ENCODE results near the gene MOB3B. TPM values are rescaled to one million over a fixed set of nuclear protein-coding genes. Genes with fewer than 3 reads are reported as not detected.

MOB3B gene
- total RNA-seq, 1 experiment from 2014 or later, result 0.19 TPM

DNA sequence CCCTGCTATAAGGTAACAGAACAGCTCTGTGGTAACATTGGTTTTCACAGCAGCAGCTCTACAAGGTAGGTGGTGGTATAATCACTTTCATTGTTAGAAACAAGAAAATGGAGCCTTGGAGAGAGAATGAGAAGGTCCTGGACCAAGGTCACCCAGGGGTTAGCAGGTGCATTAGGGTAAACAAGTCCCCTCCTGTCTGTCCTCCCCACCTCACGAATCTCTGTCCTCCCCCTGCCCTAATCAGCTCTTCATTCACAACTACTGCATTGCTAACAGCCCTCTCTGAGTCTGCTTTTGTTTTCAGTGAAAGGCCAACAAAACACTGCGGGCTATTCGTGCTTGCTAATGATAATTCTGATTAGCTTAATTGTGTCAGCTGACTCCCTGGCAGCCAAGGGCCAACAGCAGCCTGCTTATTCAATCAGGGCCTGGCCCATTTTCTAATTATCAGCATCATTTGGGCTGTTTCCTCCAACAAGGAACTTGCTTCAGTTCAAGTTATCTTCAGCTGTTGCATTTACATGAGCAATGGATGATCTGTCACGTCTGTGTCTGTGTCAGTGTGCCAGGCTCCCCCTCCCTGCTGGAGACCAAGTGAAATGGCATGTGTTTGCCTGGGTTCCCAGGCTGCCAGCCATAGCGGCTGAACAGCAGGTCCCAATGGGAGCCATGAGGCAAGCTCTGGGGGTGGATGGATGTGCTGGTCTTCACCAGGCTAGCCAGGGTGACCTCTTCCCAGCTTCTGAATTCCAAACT lies 176.0 kb downstream of the MOB3B start:
- CTCF ChIA-PET, result no interaction called here
- intact Hi-C loops (cut with micrococcal nuclease; ENCODE audit: unreplicated experiment), result no loop called here
- no TSS peak for BruUV-seq (replicated peaks)
- no peak for DNase-seq (ENCODE audit: low spot score)
- no peaks in the 10 kb centered on the region for H3K4me1 ChIP-seq (ENCODE audit: insufficient read depth, low read length, poor library complexity, severe bottlenecking)
- H3K27me3 ChIP-seq (replicated peaks; ENCODE audit: insufficient read depth, low read depth, low read length, poor library complexity), result no peaks in the 10 kb centered on the region
- no peak overlapping the region for H3K27ac ChIP-seq (ENCODE audit: low read depth, low read length, poor library complexity, severe bottlenecking)
- no peak for TF ChIP-seq EZH2 (IDR thresholded peaks at IDR 0.05; ENCODE audit: borderline replicate concordance, low read depth, low read length, poor library complexity, severe bottlenecking)
- TF ChIP-seq, protein P1, sequence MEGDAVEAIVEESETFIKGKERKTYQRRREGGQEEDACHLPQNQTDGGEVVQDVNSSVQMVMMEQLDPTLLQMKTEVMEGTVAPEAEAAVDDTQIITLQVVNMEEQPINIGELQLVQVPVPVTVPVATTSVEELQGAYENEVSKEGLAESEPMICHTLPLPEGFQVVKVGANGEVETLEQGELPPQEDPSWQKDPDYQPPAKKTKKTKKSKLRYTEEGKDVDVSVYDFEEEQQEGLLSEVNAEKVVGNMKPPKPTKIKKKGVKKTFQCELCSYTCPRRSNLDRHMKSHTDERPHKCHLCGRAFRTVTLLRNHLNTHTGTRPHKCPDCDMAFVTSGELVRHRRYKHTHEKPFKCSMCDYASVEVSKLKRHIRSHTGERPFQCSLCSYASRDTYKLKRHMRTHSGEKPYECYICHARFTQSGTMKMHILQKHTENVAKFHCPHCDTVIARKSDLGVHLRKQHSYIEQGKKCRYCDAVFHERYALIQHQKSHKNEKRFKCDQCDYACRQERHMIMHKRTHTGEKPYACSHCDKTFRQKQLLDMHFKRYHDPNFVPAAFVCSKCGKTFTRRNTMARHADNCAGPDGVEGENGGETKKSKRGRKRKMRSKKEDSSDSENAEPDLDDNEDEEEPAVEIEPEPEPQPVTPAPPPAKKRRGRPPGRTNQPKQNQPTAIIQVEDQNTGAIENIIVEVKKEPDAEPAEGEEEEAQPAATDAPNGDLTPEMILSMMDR (conservative IDR thresholded peaks at IDR 0.05; ENCODE audit: low read depth, low read length), result no peak
- no peaks in the 10 kb centered on the region for H3K36me3 ChIP-seq (ENCODE audit: insufficient read depth, low read length, poor library complexity, severe bottlenecking)
- H3K4me3 ChIP-seq (ENCODE audit: low read depth, low read length, poor library complexity, severe bottlenecking), result no peak overlapping the region
- POLR2A ChIA-PET (ENCODE audit: low non-redundant PET), result no interaction called here
- no peaks in the 10 kb centered on the region for H3K9me3 ChIP-seq (ENCODE audit: low read depth, low read length, poor library complexity, severe bottlenecking)

DNA sequence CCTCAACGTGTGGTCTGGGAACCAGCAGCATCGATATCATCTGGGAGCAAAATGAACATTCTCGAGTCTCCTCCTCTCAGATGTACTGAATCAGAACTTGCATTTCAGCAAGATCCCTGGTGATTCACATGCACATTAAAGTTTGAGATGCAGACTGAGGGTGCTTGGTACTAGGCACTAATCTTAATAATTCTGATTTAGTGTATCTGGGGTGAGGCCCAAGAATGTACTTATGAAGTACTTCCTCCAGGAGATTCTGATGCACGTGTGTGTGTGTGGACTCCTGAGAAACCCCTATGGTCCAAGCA lies 176.5 kb downstream of the MOB3B start:
- BruUV-seq (replicated peaks), result no TSS peak
- POLR2A ChIA-PET (ENCODE audit: low non-redundant PET), result no interaction called here
- no peak for TF ChIP-seq EZH2 (IDR thresholded peaks at IDR 0.05; ENCODE audit: borderline replicate concordance, low read depth, low read length, poor library complexity, severe bottlenecking)
- TF ChIP-seq, protein P1 (conservative IDR thresholded peaks at IDR 0.05; ENCODE audit: low read depth, low read length), result no peak
- no peaks in the 10 kb centered on the region for H3K4me1 ChIP-seq (ENCODE audit: insufficient read depth, low read length, poor library complexity, severe bottlenecking)
- no peak overlapping the region for H3K27ac ChIP-seq (ENCODE audit: low read depth, low read length, poor library complexity, severe bottlenecking)
- no peaks in the 10 kb centered on the region for H3K9me3 ChIP-seq (ENCODE audit: low read depth, low read length, poor library complexity, severe bottlenecking)
- no peak for DNase-seq (ENCODE audit: low spot score)
- intact Hi-C loops (cut with micrococcal nuclease; ENCODE audit: unreplicated experiment), result no loop called here
- H3K27me3 ChIP-seq (replicated peaks; ENCODE audit: insufficient read depth, low read depth, low read length, poor library complexity), result no peaks in the 10 kb centered on the region
- no peaks in the 10 kb centered on the region for H3K36me3 ChIP-seq (ENCODE audit: insufficient read depth, low read length, poor library complexity, severe bottlenecking)
- no peak overlapping the region for H3K4me3 ChIP-seq (ENCODE audit: low read depth, low read length, poor library complexity, severe bottlenecking)
- CTCF ChIA-PET, result no interaction called here

DNA sequence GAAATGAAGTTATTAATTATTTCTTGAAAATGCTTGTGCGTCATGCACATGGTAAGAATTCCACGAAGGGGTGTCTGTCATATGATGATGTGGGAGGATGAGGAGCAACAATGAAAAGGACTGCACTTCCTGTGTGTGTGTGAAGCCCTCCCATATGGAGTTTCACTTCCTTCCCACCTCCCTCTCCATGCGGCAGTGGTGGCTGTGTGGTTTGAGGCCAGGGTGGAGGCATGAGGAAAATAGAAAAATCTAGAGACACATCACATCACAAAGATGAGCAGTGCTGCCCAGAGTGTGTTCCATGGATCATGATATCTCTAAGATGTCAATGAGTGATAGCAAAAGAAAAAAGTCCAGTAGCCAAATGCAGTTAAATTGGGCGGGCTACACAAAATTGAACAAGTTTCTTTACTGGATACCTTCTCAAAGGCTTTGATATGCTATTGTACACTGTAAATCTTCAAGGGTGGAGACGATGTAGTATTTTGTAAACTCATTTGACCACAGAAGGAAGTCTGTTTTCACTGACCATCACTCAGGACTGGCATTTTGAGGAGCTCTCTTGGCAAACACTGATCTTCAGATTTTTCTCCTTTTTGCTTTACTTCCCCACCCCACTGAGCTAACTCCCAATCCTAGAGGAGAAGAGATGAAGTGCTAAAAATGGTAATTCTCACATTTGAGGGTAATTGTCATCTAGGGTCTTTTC lies 177.0 kb downstream of the MOB3B start:
- intact Hi-C loops (cut with micrococcal nuclease; ENCODE audit: unreplicated experiment), result no loop called here
- ChIA-PET CTCF (no interaction called here), POLR2A (ENCODE audit: low non-redundant PET) (no interaction called here)
- BruUV-seq (replicated peaks), result no TSS peak
- Histone ChIP-seq H3K27ac (ENCODE audit: low read depth, low read length, poor library complexity, severe bottlenecking) (no peak overlapping the region), H3K4me1 (ENCODE audit: insufficient read depth, low read length, poor library complexity, severe bottlenecking) (no peaks in the 10 kb centered on the region), H3K27me3 (replicated peaks; ENCODE audit: insufficient read depth, low read depth, low read length, poor library complexity) (no peaks in the 10 kb centered on the region), H3K9me3 (ENCODE audit: low read depth, low read length, poor library complexity, severe bottlenecking) (no peaks in the 10 kb centered on the region), H3K4me3 (ENCODE audit: low read depth, low read length, poor library complexity, severe bottlenecking) (no peak overlapping the region), H3K36me3 (ENCODE audit: insufficient read depth, low read length, poor library complexity, severe bottlenecking) (no peaks in the 10 kb centered on the region)
- TF ChIP-seq, protein P1 (conservative IDR thresholded peaks at IDR 0.05; ENCODE audit: low read depth, low read length), result no peak
- no peak for TF ChIP-seq EZH2 (IDR thresholded peaks at IDR 0.05; ENCODE audit: borderline replicate concordance, low read depth, low read length, poor library complexity, severe bottlenecking)
- DNase-seq (ENCODE audit: low spot score), result no peak
